Endothelial cell of umbilical vein (primary cell): ENCODE measurements around the gene ADD2. TPM values are rescaled to one million over a fixed set of nuclear protein-coding genes. Genes with fewer than 3 reads are reported as not detected.

Source experiments
- BruUV-seq: library from RNA; stranded (reverse); fragments of 400-500 nt; replicated peaks from 2 replicates; lab custom pipeline; 2021; lab: Mats Ljungman, UMichigan
- CTCF ChIA-PET: fragments of 300-600, 350-600 bp; sonication (Branson Sonifier 250); formaldehyde crosslinking; loops from one replicate; lab custom pipeline; 2021; ENCODE audit warnings: antibody characterized with exemption, inconsistent platforms; lab: Charles Lee
- POLR2A ChIA-PET: fragments of 300-600, 350-600 bp; sonication (Branson Sonifier 250); formaldehyde crosslinking; loops from one replicate; lab custom pipeline; 2021; ENCODE audit warnings: antibody characterized with exemption, inconsistent platforms; lab: Charles Lee
- DNase-seq: peaks from one replicate; pipeline ENCODE4 v3.0.0-alpha.2; 2011; ENCODE audit warnings: low read depth, low spot score
- FAIRE-seq: peaks from 2 replicates; lab custom pipeline; 2011; peaks lifted over from hg19 to GRCh38; lab: Jason Lieb, UNC
- H2AFZ ChIP-seq: 2 replicates; pipeline ENCODE4 v1.6.0; 2012; ENCODE audit warnings: low read depth, low read length, control low read depth, inconsistent platforms
- H3K27ac ChIP-seq: 2 replicates; pipeline ENCODE4 v1.5.1; 2011; ENCODE audit warnings: low read depth, mild to moderate bottlenecking, control low read depth, low read length, moderate library complexity; ENCODE audit not compliant: insufficient read depth
- H3K27me3 ChIP-seq, 2 experiments: 2 replicates each; pipeline versions ENCODE4 v1.6.0 to v1.6.1; 2011; ENCODE audit warnings: low read length in 2 of 2, mixed read lengths in 1 of 2; ENCODE audit not compliant: control insufficient read depth in 2 of 2, insufficient read depth in 2 of 2
- H3K36me3 ChIP-seq, 2 experiments: 2 replicates in 1 of 2; 3 replicates in 1 of 2; pipeline ENCODE4 v1.5.1; 2011; ENCODE audit warnings: low read length in 2 of 2, mild to moderate bottlenecking in 1 of 2, moderate library complexity in 1 of 2; ENCODE audit not compliant: control insufficient read depth in 2 of 2, insufficient read depth in 2 of 2; ENCODE audit errors: extremely low read depth in 1 of 2
- H3K4me1 ChIP-seq: 3 replicates; pipeline ENCODE4 v1.5.1; 2011; ENCODE audit warnings: mild to moderate bottlenecking, low read length; ENCODE audit not compliant: control insufficient read depth, insufficient read depth; ENCODE audit errors: extremely low read depth
- H3K4me2 ChIP-seq: 2 replicates; pipeline ENCODE4 v1.6.1; 2011; ENCODE audit warnings: low read length, control low read depth, mixed read lengths; ENCODE audit not compliant: insufficient read depth
- H3K4me3 ChIP-seq, 3 experiments: fragments of 200-600 bp in 1 of 3; sonication (generic), shearing (Covaris generic) in 1 of 3; replicated peaks in 1 of 3; 2 replicates each; pipeline ENCODE4 v1.5.1; 2011 to 2016; ENCODE audit warnings: control low read depth in 3 of 3, low read length in 3 of 3, mild to moderate bottlenecking in 2 of 3, inconsistent platforms in 1 of 3, low read depth in 1 of 3, moderate library complexity in 1 of 3; ENCODE audit not compliant: insufficient read depth in 1 of 3
- H3K79me2 ChIP-seq: 2 replicates; pipeline ENCODE4 v1.6.0; 2012; ENCODE audit warnings: low read length, inconsistent platforms; ENCODE audit not compliant: control insufficient read depth, insufficient read depth
- H3K9ac ChIP-seq: replicated peaks from 2 replicates; pipeline ENCODE3; 2011; ENCODE audit warnings: low read length, control low read depth; ENCODE audit not compliant: insufficient read depth; ENCODE audit errors: extremely low read depth
- H3K9me1 ChIP-seq: replicated peaks from 3 replicates; pipeline ENCODE4 v1.6.0; 2011; ENCODE audit warnings: mild to moderate bottlenecking, low read length; ENCODE audit not compliant: control insufficient read depth, insufficient read depth; ENCODE audit errors: extremely low read depth
- H3K9me3 ChIP-seq: replicated peaks from 2 replicates; pipeline ENCODE4 v1.5.1; 2012; ENCODE audit warnings: low read length, inconsistent platforms; ENCODE audit not compliant: control insufficient read depth, insufficient read depth
- H4K20me1 ChIP-seq: replicated peaks from 2 replicates; pipeline ENCODE3; 2011; ENCODE audit warnings: mild to moderate bottlenecking, low read length; ENCODE audit not compliant: control insufficient read depth, insufficient read depth; ENCODE audit errors: extremely low read depth
- CTCF ChIP-seq, 2 donors: IDR thresholded peaks; 1 replicate in 1 of 2; 2 replicates in 1 of 2; pipeline ENCODE4 v1.5.1; 2011; ENCODE audit warnings: low read length in 2 of 2, mild to moderate bottlenecking in 2 of 2, moderate library complexity in 2 of 2, control low read depth in 1 of 2, inconsistent platforms in 1 of 2, low read depth in 1 of 2; ENCODE audit not compliant: insufficient read depth in 1 of 2; ENCODE audit errors: extremely low read depth in 1 of 2
- EZH2 ChIP-seq: IDR thresholded peaks from 2 replicates; pipeline ENCODE4 v1.6.1; 2012; ENCODE audit warnings: borderline replicate concordance, low read depth, mild to moderate bottlenecking, moderate library complexity, low read length, inconsistent platforms; ENCODE audit not compliant: severe bottlenecking
- FOS ChIP-seq: IDR thresholded peaks from 2 replicates; pipeline ENCODE4 v1.6.1; 2011; ENCODE audit warnings: mild to moderate bottlenecking, low read length, moderate library complexity, borderline replicate concordance; ENCODE audit not compliant: insufficient read depth
- GATA2 ChIP-seq: IDR thresholded peaks from 2 replicates; pipeline ENCODE4 v1.7.0; 2011; ENCODE audit warnings: low read depth, mild to moderate bottlenecking, moderate library complexity, mixed read lengths, low read length; ENCODE audit not compliant: insufficient read length, insufficient read depth
- JUN ChIP-seq: IDR thresholded peaks from 2 replicates; pipeline ENCODE4 v1.6.1; 2011; ENCODE audit warnings: borderline replicate concordance, low read depth; ENCODE audit not compliant: insufficient read length, insufficient read depth
- MAX ChIP-seq: IDR thresholded peaks from 2 replicates; pipeline ENCODE4 v1.6.1; 2011; ENCODE audit not compliant: insufficient read depth, insufficient read length
- MYC ChIP-seq: IDR thresholded peaks from one replicate; pipeline ENCODE4 v1.6.1; 2011; ENCODE audit warnings: mild to moderate bottlenecking, low read depth, low read length
- POLR2A ChIP-seq: IDR thresholded peaks from 2 replicates; pipeline ENCODE4 v1.6.1; 2012; ENCODE audit warnings: low read depth, mild to moderate bottlenecking, control low read depth, low read length
- POLR2AphosphoS5 ChIP-seq: IDR thresholded peaks from 2 replicates; pipeline ENCODE4 v1.6.1; 2012; ENCODE audit warnings: low read depth, mild to moderate bottlenecking, control low read depth, low read length, moderate library complexity; ENCODE audit not compliant: insufficient read depth
- dilution Hi-C: fragments of 300-500 bp; cut with MboI; formaldehyde crosslinking; loops from one replicate; pipeline ENCODE4 v1.15.0; 2019; ENCODE audit warnings: low sequenced_read_pairs; ENCODE audit not compliant: extremely low pct_ligation_motif_present
- intact Hi-C: fragments of 100-400 bp; cut with micrococcal nuclease; formaldehyde crosslinking; loops from one replicate; pipeline ENCODE4 v1.10.0; 2022
- polyA plus RNA-seq, 4 experiments: library from polyadenylated mRNA; depleted of rRNA in 3 of 4; stranded (reverse) in 3 of 4; unstranded in 1 of 4; fragments of >200 nt; gene quantifications; 2 replicates each; pipeline versions ENCODE4 v1.2.1 to v1.2.3, GENCODE V29; 2011 to 2012; ENCODE audit warnings: missing spikeins in 1 of 4
- total RNA-seq: library from RNA; stranded (reverse); gene quantifications from 2 replicates; pipeline ENCODE4 v1.2.3, GENCODE V29; 2021

Gene ADD2
- total and polyA plus RNA-seq, 2 donors (not counting 3 experiments of a cell fraction or from before 2014, with no cell fraction given) = 0.17 TPM; not detected in 1

GRCh38 chr2:70716131-70716743, 51.8 kb downstream of the ADD2 start:
- Histone ChIP-seq H3K9me1 (no peaks in the 10 kb centered on the region), H3K79me2 (no peaks in the 10 kb centered on the region), H3K4me2 (no peak overlapping the region), H3K9ac (no peak overlapping the region), H4K20me1 (no peaks in the 10 kb centered on the region), H3K9me3 (no peaks in the 10 kb centered on the region), H2AFZ (no peak overlapping the region), H3K27ac (no peak overlapping the region), H3K4me3 (no peak overlapping the region), H3K4me1 (no peaks in the 10 kb centered on the region), H3K36me3 (no peaks in the 10 kb centered on the region), H3K27me3 (peaks cover 0 to 15% of the 10 kb centered on the region in 2 experiments)
- intact Hi-C loops = no loop called here
- BruUV-seq = no TSS peak
- TF ChIP-seq POLR2AphosphoS5 (no peak), GATA2 (no peak), MAX (no peak), EZH2 (no peak), FOS (no peak), MYC (no peak), CTCF (IDR thresholded peaks at IDR 0.05; ENCODE audit: extremely low read depth in 1 of 2, insufficient read depth in 1 of 2, low read depth in 1 of 2, low read length in 2 of 2) (no peak), JUN (no peak), POLR2A (no peak)
- POLR2A ChIA-PET = no interaction called here
- FAIRE-seq (no peak), DNase-seq (no peak)
- CTCF ChIA-PET = interaction anchor here (1.2 kb wide), 1 partner anchor 8 kb away, joined by 5 read pairs; no protein-coding TSS in a partner anchor
- dilution Hi-C loops = no loop called here
